ENCODE data around the gene ZNF473.

Gene ZNF473

GRCh38 chr19:50000038-50000840, 25.6 kb upstream of the ZNF473 start:
- no peak for TF ChIP-seq EZH2phosphoT487 (IDR thresholded peaks at IDR 0.05; ENCODE audit: borderline replicate concordance)
- TF ChIP-seq, protein P1, sequence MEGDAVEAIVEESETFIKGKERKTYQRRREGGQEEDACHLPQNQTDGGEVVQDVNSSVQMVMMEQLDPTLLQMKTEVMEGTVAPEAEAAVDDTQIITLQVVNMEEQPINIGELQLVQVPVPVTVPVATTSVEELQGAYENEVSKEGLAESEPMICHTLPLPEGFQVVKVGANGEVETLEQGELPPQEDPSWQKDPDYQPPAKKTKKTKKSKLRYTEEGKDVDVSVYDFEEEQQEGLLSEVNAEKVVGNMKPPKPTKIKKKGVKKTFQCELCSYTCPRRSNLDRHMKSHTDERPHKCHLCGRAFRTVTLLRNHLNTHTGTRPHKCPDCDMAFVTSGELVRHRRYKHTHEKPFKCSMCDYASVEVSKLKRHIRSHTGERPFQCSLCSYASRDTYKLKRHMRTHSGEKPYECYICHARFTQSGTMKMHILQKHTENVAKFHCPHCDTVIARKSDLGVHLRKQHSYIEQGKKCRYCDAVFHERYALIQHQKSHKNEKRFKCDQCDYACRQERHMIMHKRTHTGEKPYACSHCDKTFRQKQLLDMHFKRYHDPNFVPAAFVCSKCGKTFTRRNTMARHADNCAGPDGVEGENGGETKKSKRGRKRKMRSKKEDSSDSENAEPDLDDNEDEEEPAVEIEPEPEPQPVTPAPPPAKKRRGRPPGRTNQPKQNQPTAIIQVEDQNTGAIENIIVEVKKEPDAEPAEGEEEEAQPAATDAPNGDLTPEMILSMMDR (conservative IDR thresholded peaks at IDR 0.05; ENCODE audit: low read length) = no peak
- H3K9me3 ChIP-seq (ENCODE audit: insufficient read depth, low read depth, low read length) = no peaks in the 10 kb centered on the region
- no peak overlapping the region for H2AFZ ChIP-seq (ENCODE audit: low read length)
- H3K9ac ChIP-seq (ENCODE audit: low read depth, low read length, poor library complexity, severe bottlenecking) = no peak overlapping the region
- peaks cover 13% of the 10 kb centered on the region for H4K20me1 ChIP-seq (ENCODE audit: insufficient read depth, low read length, poor library complexity, severe bottlenecking)
- H3F3A ChIP-seq (ENCODE audit: low read depth) = no peaks in the 10 kb centered on the region
- no peak overlapping the region for H3K4me3 ChIP-seq (ENCODE audit: low read length, poor library complexity, severe bottlenecking)
- H3K9me2 ChIP-seq (replicated peaks; ENCODE audit: low read depth, low read length) = no peaks in the 10 kb centered on the region
- no peaks in the 10 kb centered on the region for H3K27me3 ChIP-seq (ENCODE audit: insufficient read depth, low read length, poor library complexity, severe bottlenecking)
- H3K36me3 ChIP-seq (ENCODE audit: insufficient read depth, low read length) = peaks cover 35% of the 10 kb centered on the region; the same call in 1 of the 2 replicates
- peaks cover 22% of the 10 kb centered on the region for H3K4me1 ChIP-seq (ENCODE audit: insufficient read depth, low read length, poor library complexity, severe bottlenecking)
- no peak overlapping the region for H3K4me2 ChIP-seq (ENCODE audit: low read depth, low read length, poor library complexity, severe bottlenecking)
- no peaks in the 10 kb centered on the region for H3K79me2 ChIP-seq (ENCODE audit: insufficient read depth, low read length)

- H3K4me3 ChIP-seq (ENCODE audit: low read length, poor library complexity, severe bottlenecking) = no peak overlapping the region
- no peaks in the 10 kb centered on the region for H3K79me2 ChIP-seq (ENCODE audit: insufficient read depth, low read length)
- TF ChIP-seq, protein P1 (conservative IDR thresholded peaks at IDR 0.05; ENCODE audit: low read length) = no peak
- no peak overlapping the region for H2AFZ ChIP-seq (ENCODE audit: low read length)
- no peaks in the 10 kb centered on the region for H3K27me3 ChIP-seq (ENCODE audit: insufficient read depth, low read length, poor library complexity, severe bottlenecking)
- H3K9me2 ChIP-seq (replicated peaks; ENCODE audit: low read depth, low read length) = no peaks in the 10 kb centered on the region
- H3K9ac ChIP-seq (ENCODE audit: low read depth, low read length, poor library complexity, severe bottlenecking) = no peak overlapping the region
- H3F3A ChIP-seq (ENCODE audit: low read depth) = no peaks in the 10 kb centered on the region
- peaks cover 13% of the 10 kb centered on the region for H4K20me1 ChIP-seq (ENCODE audit: insufficient read depth, low read length, poor library complexity, severe bottlenecking)
- H3K4me2 ChIP-seq (ENCODE audit: low read depth, low read length, poor library complexity, severe bottlenecking) = no peak overlapping the region
- peaks cover 22% of the 10 kb centered on the region for H3K4me1 ChIP-seq (ENCODE audit: insufficient read depth, low read length, poor library complexity, severe bottlenecking)
- H3K36me3 ChIP-seq (ENCODE audit: insufficient read depth, low read length) = peaks cover 37% of the 10 kb centered on the region; the same call in 1 of the 2 replicates
- H3K9me3 ChIP-seq (ENCODE audit: insufficient read depth, low read depth, low read length) = no peaks in the 10 kb centered on the region
Observed at GRCh38 chr19:50000841-50001557, 24.8 kb upstream of the ZNF473 start.

- Histone ChIP-seq H3K36me3 (ENCODE audit: insufficient read depth, low read length) (peaks cover 37% of the 10 kb centered on the region; the same call in 1 of the 2 replicates), H3F3A (ENCODE audit: low read depth) (no peaks in the 10 kb centered on the region), H3K4me2 (ENCODE audit: low read depth, low read length, poor library complexity, severe bottlenecking) (no peak overlapping the region), H3K9me3 (ENCODE audit: insufficient read depth, low read depth, low read length) (no peaks in the 10 kb centered on the region), H3K4me3 (ENCODE audit: low read length, poor library complexity, severe bottlenecking) (no peak overlapping the region), H3K4me1 (ENCODE audit: insufficient read depth, low read length, poor library complexity, severe bottlenecking) (peaks cover 22% of the 10 kb centered on the region), H3K27me3 (ENCODE audit: insufficient read depth, low read length, poor library complexity, severe bottlenecking) (no peaks in the 10 kb centered on the region), H3K9ac (ENCODE audit: low read depth, low read length, poor library complexity, severe bottlenecking) (no peak overlapping the region), H4K20me1 (ENCODE audit: insufficient read depth, low read length, poor library complexity, severe bottlenecking) (peaks cover 13% of the 10 kb centered on the region), H2AFZ (ENCODE audit: low read length) (no peak overlapping the region), H3K79me2 (ENCODE audit: insufficient read depth, low read length) (no peaks in the 10 kb centered on the region), H3K9me2 (replicated peaks; ENCODE audit: low read depth, low read length) (no peaks in the 10 kb centered on the region)
- TF ChIP-seq EZH2phosphoT487 (IDR thresholded peaks at IDR 0.05; ENCODE audit: borderline replicate concordance) = no peak
- TF ChIP-seq, protein P1 (conservative IDR thresholded peaks at IDR 0.05; ENCODE audit: low read length) = no peak
Observed at GRCh38 chr19:50001775-50002174, 24.0 kb upstream of the ZNF473 start.

All from Loucy (cell line).